Measurements from ENCODE around the gene MYBBP1A.

- TF ChIP-seq, protein P1, sequence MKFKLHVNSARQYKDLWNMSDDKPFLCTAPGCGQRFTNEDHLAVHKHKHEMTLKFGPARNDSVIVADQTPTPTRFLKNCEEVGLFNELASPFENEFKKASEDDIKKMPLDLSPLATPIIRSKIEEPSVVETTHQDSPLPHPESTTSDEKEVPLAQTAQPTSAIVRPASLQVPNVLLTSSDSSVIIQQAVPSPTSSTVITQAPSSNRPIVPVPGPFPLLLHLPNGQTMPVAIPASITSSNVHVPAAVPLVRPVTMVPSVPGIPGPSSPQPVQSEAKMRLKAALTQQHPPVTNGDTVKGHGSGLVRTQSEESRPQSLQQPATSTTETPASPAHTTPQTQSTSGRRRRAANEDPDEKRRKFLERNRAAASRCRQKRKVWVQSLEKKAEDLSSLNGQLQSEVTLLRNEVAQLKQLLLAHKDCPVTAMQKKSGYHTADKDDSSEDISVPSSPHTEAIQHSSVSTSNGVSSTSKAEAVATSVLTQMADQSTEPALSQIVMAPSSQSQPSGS (IDR thresholded peaks at IDR 0.05; ENCODE audit: low read length), result no peak
- TF ChIP-seq, protein P2, sequence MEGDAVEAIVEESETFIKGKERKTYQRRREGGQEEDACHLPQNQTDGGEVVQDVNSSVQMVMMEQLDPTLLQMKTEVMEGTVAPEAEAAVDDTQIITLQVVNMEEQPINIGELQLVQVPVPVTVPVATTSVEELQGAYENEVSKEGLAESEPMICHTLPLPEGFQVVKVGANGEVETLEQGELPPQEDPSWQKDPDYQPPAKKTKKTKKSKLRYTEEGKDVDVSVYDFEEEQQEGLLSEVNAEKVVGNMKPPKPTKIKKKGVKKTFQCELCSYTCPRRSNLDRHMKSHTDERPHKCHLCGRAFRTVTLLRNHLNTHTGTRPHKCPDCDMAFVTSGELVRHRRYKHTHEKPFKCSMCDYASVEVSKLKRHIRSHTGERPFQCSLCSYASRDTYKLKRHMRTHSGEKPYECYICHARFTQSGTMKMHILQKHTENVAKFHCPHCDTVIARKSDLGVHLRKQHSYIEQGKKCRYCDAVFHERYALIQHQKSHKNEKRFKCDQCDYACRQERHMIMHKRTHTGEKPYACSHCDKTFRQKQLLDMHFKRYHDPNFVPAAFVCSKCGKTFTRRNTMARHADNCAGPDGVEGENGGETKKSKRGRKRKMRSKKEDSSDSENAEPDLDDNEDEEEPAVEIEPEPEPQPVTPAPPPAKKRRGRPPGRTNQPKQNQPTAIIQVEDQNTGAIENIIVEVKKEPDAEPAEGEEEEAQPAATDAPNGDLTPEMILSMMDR (IDR thresholded peaks at IDR 0.05; ENCODE audit: control extremely low read depth in 1 of 3, insufficient read depth in 1 of 3, low read depth in 1 of 3, low read length in 3 of 3), result no peak
- no peak for TF ChIP-seq EGR1 (IDR thresholded peaks at IDR 0.05; ENCODE audit: borderline replicate concordance, low read depth, low read length)
- TF ChIP-seq NANOG (IDR thresholded peaks at IDR 0.05; ENCODE audit: insufficient read depth, low read depth, low read length, poor library complexity, severe bottlenecking), result no peak
- no peak for TF ChIP-seq JUND (IDR thresholded peaks at IDR 0.05; ENCODE audit: low read length)
- TF ChIP-seq SUZ12 (IDR thresholded peaks at IDR 0.05; ENCODE audit: low read length), result no peak
- TF ChIP-seq POLR2AphosphoS5 (IDR thresholded peaks at IDR 0.05; ENCODE audit: low read depth, low read length), result no peak
- TF ChIP-seq SIN3A (conservative IDR thresholded peaks at IDR 0.05 in 1 of 2, IDR thresholded peaks at IDR 0.05 in 1 of 2; ENCODE audit: low read depth in 1 of 2, low read length in 2 of 2), result no peak
- no peak for TF ChIP-seq YY1 (IDR thresholded peaks at IDR 0.05; ENCODE audit: low read depth, low read length)
- TF ChIP-seq RFX5 (IDR thresholded peaks at IDR 0.05; ENCODE audit: borderline replicate concordance, low read depth, low read length), result no peak
- TF ChIP-seq EZH2 (IDR thresholded peaks at IDR 0.05; ENCODE audit: low read depth, low read length, severe bottlenecking), result no peak
Observed at GRCh38 chr17:4519361-4519788, 35.8 kb downstream of the MYBBP1A start.
